ENCODE measurements around the gene PGA4. TPM values are rescaled to one million over a fixed set of nuclear protein-coding genes. Genes with fewer than 3 reads are reported as not detected.
A peak's percentile ranks its signal among the peaks of the same experiment; 100 is the strongest.

The PGA4 gene
- polyA plus RNA-seq, 3 donors: 0.05 to 0.25 (median 0.16) TPM

DNA sequence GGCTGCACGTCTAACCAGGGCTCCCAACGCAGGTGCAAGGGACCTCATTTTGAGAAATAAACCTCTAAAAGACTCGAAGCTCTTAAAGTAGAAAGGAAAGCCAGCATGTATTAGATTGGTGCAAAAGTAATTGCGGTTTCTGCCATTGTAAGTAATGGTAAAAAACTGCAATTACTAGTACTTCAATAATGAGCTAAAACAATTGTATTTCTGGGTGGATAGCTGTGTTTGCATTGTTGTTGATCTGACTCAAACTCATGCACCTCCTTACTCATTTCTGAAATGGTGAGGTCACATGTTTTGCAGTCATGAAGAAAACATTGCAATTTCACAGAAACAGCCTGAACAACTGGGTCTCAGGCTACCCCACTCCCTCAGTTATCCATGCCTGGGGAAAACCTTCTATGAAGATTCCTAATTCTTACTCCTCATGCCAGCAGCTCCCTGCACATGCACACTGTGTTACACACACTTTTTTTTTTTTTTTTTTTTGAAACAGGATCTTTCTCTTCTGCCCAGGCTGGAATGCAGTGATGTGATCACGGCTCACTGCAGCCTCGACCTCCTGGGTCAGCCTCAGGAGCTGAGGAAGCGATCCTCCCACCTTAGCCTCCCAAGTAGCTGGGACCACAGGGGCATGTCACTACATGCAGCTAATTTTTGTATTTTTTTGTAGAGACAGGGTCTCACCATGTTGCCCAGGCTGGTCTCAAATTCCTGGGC lies 48.4 kb downstream of the PGA4 start:
- no peak for DNase-seq (ENCODE audit: extremely low read depth in 1 of 11, low read depth in 9 of 11, low spot score in 4 of 11)

DNA sequence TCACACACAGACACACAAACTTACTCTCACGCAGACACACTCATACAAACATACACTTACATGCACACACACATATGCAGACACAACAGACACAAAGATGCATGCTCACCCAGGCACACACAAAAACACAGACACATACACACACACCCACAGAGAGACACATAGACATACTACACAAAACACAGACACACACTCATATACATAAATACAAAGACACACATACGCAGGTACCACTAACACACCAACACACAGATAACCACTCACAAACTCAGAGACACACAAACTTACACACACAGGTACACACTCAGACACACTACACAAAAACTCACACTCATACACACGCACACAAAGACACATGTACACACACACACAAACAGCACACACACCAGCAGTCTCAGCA lies 50.6 kb downstream of the PGA4 start:
- no peak for DNase-seq (ENCODE audit: extremely low read depth in 1 of 11, low read depth in 9 of 11, low spot score in 4 of 11)

DNA sequence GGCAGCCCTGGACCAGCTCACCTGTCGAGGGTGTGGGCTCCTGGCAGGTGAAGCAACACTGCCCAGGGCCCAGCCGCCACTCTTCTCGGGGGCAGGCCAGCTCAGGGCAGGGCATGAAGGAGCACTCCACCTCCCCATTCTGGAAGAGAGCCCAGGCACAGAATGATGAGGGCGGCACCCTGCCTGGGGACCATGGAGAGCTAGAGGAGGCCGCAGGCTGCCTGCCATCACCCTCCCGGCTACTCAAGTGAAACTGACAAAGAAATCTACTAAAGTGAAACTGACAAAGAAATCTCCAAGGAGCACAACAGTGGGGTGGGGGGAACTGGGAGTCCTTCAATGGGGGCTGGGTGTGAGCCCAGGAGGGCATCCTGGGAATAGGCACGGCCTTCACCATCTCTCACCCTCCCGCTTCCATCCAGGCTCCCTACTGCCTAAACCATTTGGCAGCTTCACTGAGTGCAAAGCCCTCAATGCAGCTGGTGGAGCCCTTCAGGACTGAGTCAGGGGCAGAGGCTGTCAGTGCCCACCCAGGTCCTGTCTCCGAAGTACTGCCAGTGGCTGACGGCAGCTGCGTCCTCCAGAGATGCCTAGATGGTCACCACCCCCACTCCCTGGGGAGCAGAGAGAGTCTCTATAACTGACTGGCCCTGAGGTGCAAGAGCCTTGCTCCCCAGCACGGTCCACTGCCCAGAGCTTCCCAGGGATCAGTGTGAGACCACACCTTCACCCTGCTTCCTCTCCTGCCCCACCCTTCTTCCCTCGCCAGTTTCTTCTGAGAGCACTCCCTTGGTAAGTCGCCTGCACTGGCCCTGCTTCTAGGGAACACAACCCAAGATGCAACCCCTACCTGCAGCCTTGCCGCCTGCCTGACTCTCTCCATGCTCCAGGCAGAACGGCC lies 51.3 kb downstream of the PGA4 start:
- DNase-seq (ENCODE audit: extremely low read depth in 1 of 11, low read depth in 9 of 11, low spot score in 4 of 11): no peak

DNA sequence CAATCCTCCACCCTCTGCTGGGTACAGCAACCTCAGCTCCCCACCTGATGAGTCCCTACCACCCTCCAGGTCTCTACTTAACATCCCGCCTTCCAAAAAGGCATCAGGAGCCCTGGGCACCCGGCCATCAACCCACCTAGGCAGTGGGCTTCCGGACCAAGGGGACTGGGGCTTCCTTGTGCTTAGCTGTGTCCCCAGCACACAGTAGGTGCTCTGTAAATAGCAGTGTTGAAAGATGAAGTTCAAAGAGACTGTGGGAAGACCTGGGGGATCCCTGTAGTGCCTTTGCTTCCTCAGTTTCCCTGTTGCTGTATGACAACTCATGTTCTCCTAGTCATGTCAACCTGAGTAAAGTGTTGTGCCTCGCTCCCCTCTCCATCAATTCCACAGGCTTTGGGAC lies 51.9 kb downstream of the PGA4 start:
- no peak for DNase-seq (ENCODE audit: extremely low read depth in 1 of 11, low read depth in 9 of 11, low spot score in 4 of 11)

DNA sequence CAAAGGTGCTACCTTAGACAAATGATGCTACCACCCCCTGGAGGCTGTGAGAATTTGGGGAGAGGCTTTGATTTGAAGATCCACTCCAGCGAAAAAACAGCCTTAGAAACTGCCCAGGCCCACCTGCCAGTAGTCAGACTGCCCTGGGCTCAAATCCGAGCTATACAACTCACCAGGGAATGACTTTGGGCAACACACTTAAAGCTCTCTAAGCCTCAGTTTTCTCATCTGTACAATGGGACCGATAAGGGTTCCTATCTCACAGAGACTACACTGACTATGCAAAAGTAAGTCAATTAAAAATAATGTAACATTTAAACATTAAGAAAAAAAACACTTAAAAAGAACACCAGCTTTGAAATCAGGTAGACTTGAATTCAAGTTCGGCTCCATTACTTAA lies 53.0 kb downstream of the PGA4 start:
- DNase-seq (ENCODE audit: extremely low read depth in 1 of 11, low read depth in 9 of 11, low spot score in 4 of 11): no peak

DNA sequence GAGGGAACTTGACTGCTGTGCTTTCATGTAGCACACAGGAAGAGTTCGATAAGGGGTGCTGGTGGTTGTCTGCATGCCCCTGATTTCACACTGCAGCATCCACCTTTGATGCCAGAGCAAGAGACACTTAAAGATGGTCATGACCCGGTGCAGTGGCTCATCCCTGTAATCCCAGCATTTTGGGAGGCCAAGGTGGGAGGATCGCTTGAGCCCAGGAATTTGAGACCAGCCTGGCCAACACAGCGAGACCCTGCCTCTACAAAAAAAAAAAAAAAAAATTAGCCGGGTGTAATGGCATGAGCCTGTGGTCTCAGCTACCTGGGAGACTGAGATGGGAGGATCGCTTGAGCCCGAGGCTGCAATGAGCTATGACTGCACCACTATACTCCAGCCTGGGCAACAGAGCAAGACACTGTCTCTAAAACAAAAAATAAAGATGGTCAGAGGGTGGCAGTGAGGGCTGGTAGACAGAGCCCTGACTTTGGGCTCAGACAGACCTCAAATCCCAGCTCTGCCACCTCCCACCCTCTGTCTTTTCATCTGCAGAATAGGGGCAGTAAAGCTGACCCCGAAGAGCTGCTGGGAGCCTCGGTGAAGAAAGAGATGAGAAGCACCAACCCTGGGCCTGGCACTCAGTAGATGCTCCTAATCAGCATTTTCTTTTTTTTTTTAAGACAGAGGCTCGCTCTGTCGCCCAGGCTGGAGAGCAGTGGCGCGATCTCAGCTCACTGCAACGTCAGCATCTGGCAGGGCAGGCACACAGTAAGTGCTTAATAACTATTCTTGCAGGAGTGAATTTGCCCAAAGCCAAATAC lies 55.2 kb downstream of the PGA4 start:
- no peak for DNase-seq (ENCODE audit: extremely low read depth in 1 of 11, low read depth in 9 of 11, low spot score in 4 of 11)

DNA sequence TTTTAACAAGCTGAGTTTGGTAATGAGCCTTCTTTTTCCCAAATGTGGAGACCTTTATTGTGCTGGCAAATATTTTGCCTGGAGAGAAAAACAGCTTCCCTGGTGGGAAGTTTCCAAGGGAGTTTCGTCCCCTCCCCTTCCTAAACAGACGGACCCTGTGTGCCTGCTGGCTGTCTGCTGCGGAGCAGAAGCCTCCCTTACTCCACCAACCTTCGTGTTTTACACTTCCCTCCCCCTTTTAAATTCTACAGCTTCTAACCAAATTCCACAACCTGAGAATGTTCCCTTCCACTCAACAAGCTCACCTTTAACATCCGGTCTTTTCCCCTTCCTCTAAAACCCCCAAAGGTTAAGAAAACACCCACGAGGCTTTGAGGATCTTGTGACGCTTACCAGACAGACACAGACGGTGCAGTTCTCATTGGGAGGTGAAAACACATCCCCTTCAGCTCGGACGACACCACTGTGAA lies 55.9 kb downstream of the PGA4 start:
- peak in 1 of 11 donors; percentile 8 for DNase-seq (ENCODE audit: extremely low read depth in 1 of 11, low read depth in 9 of 11, low spot score in 4 of 11)

DNA sequence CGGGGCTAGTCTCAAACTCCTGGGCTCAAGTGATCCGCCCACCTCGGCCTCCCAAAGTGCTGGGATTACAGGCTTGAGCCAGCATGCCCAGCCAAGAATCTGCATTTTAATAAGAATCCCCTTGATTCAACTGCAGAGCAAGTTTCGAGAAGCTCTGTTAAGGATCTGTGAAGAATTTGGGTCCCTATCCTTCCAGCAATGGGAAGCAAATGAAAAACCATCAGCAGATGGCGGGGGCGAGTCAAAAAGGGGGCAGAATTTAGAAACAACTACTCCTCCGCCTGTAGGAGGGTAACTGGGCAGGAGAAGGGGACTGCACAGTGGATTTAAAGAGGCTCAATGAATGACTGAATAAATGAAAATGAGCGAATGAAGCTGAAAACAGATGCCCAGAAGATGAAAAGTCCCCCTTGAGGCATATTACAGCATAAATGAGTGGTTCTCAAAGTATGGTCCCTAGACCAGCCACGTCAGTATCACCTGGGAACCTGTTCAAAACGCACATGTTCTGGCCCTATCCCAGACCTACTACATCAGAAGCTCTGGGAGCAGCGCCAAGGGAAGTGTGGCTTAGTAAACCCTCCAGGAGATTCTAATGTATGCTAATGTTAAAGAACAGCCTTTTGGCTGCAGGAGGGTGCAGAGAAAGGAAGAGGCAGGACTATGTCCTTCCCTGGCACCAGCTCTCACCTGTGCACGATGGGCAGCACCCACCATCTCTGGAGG lies 58.0 kb downstream of the PGA4 start:
- no peak for DNase-seq (ENCODE audit: extremely low read depth in 1 of 11, low read depth in 9 of 11, low spot score in 4 of 11)

DNA sequence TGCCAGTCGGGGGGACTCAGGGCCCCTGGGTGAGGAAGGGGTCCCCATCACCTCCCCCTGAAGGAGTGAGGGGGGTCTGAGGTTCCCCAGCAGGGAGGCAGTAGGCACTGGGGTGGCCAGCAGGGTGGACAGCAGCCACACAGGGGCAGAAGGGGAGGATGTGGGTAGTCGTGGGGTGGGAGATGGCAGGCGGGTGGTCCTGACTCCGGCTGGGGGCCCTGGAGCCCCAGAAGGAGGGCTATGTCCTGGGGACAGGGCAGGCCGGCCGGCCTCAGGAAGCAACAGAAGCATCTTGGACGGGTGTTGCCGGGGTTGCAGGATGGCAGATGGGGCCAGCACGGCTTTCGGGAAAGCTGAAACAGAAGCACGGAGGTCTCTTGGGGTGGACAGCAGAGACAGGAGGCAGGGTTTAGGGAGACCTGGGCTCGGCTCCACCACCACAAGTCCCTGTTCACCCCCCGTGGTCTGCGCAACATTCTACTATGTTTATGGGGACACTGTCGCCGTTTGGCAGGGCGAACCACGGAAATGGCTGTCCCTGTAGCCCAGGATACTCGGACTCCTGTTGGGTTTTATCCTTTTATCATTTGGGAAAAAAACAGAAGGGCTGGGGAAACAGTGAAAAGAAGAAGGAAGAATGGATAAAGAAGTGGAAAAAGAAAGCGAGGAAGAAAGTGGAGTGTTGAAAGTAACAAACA lies 58.9 kb downstream of the PGA4 start:
- DNase-seq (ENCODE audit: extremely low read depth in 1 of 11, low read depth in 9 of 11, low spot score in 4 of 11): no peak

Other genes with a start within 250 kb of the PGA4 start
- under 1 TPM in 2 of 3 donors, not detected in 1; 0.09 to 0.14 TPM for gene CD5, start 119.9 kb upstream of the PGA4 start, polyA plus RNA-seq (ENCODE audit: insufficient read length in 3 of 3)
- 10 to 100 TPM; 16.9 to 22.0 (median 19.2) TPM for gene VPS37C, start 60.9 kb upstream of the PGA4 start, polyA plus RNA-seq (ENCODE audit: insufficient read length in 3 of 3)
- gene PGA3, start 18.8 kb upstream of the PGA4 start, polyA plus RNA-seq (ENCODE audit: insufficient read length in 3 of 3): under 1 TPM; 0.14 to 0.39 (median 0.19) TPM
- under 1 TPM in 2 of 3 donors, not detected in 1; 0.23 to 0.48 TPM for gene PGA5, start 18.8 kb downstream of the PGA4 start, polyA plus RNA-seq (ENCODE audit: insufficient read length in 3 of 3)
- gene VWCE, start 73.0 kb downstream of the PGA4 start, polyA plus RNA-seq (ENCODE audit: insufficient read length in 3 of 3): 1 to 10 TPM; 2.3 to 4.4 (median 3.1) TPM
- gene DDB1, start 110.8 kb downstream of the PGA4 start, polyA plus RNA-seq (ENCODE audit: insufficient read length in 3 of 3): 100 to 1,000 TPM; 227 to 256 (median 230) TPM
- 10 to 100 TPM; 50.3 to 67.4 (median 62.4) TPM for gene TKFC, start 110.9 kb downstream of the PGA4 start, polyA plus RNA-seq (ENCODE audit: insufficient read length in 3 of 3)
- 10 to 100 TPM; 25.7 to 28.3 (median 27.9) TPM for gene CYB561A3, start 139.5 kb downstream of the PGA4 start, polyA plus RNA-seq (ENCODE audit: insufficient read length in 3 of 3)
- gene TMEM138, start 140.0 kb downstream of the PGA4 start, polyA plus RNA-seq (ENCODE audit: insufficient read length in 3 of 3): 10 to 100 TPM; 42.0 to 44.9 (median 43.1) TPM
- 10 to 100 TPM; 29.4 to 35.6 (median 34.3) TPM for gene TMEM216, start 170.2 kb downstream of the PGA4 start, polyA plus RNA-seq (ENCODE audit: insufficient read length in 3 of 3)
- 100 to 1,000 TPM in 2 of 3 donors, 10 to 100 TPM in 1; 99.7 to 121 (median 109) TPM for gene CPSF7, start 207.6 kb downstream of the PGA4 start, polyA plus RNA-seq (ENCODE audit: insufficient read length in 3 of 3)
- 10 to 100 TPM; 50.2 to 53.7 (median 50.4) TPM for gene SDHAF2, start 207.8 kb downstream of the PGA4 start, polyA plus RNA-seq (ENCODE audit: insufficient read length in 3 of 3)

Measured in renal cortex interstitium (tissue), 11 donors.